GM12892 (cell line): ENCODE results near the gene DDX20.

Experiments used
- DNase-seq: peaks from one replicate; pipeline ENCODE4 v3.0.0; 2011; ENCODE audit not compliant: insufficient read length
- FAIRE-seq: peaks from 2 replicates; lab custom pipeline; 2011; peaks lifted over from hg19 to GRCh38; lab: Jason Lieb, UNC
- POLR2A ChIP-seq: IDR thresholded peaks from 2 replicates; pipeline ENCODE4 v1.6.1; 2011; ENCODE audit warnings: low read depth, low read length, control low read depth
- POLR2AphosphoS5 ChIP-seq: IDR thresholded peaks from 2 replicates; pipeline ENCODE4 v1.6.1; 2011; ENCODE audit warnings: low read depth, low read length, control low read depth
- TAF1 ChIP-seq: IDR thresholded peaks from 2 replicates; pipeline ENCODE4 v1.6.1; 2011; ENCODE audit warnings: low read depth, mild to moderate bottlenecking, control low read depth, low read length, borderline replicate concordance

The DDX20 gene

DNA sequence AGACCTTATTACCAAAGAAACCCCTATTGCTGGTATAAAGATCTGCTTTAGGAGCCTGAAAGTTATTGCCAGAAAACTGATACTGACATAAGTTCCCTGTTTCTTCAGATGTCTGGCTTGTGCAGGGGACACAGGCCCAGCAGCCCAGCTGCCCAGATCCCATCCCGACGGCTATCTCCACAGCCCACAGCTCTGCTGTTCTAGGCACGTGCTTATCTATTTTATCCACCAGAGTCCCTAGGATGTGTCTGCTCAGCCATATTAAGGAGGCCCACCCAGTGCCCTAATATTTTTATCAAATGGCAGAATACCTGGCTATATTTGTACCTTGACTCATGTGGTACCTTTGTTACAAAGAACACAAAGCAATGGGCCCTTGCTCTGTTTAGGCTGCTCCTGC lies 58.9 kb downstream of the DDX20 start:
- no peak for TF ChIP-seq POLR2A
- TF ChIP-seq TAF1: no peak
- no peak for TF ChIP-seq POLR2AphosphoS5
- FAIRE-seq: no peak
- DNase-seq: no peak
